ENCODE measurements around the gene HORMAD2. TPM values are rescaled to one million over a fixed set of nuclear protein-coding genes. Genes with fewer than 3 reads are reported as not detected.
"Not testable (repeated sequence)": the region's sequence is repeated elsewhere in the genome, so short reads cannot be mapped to it uniquely, and the experiment has no call there.

Gene HORMAD2
- total RNA-seq, 2 donors from 2014 or later, result not detected

DNA sequence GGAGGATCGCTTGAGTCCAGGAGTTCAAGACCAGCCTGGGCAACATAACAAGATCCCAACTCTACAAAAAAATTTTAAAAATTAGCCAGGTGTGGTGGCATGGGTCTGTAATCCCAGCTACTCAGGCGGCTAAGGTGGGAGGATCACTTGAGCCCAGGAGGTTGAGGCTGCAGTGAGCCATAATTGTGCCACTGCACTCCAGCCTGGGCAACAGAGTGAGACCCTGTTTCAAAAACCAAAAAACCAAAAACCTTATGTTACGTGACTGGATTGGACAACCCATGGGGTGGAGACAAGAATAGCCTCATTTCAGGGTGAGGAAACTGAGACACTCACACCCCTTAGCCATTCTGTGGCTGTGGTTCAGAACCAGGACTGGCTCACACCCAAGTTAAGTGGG, 136.0 kb downstream of the HORMAD2 start:
- intact Hi-C loops (cut with DNase I); ATAC-seq; DNase-seq: not testable (repeated sequence)

DNA sequence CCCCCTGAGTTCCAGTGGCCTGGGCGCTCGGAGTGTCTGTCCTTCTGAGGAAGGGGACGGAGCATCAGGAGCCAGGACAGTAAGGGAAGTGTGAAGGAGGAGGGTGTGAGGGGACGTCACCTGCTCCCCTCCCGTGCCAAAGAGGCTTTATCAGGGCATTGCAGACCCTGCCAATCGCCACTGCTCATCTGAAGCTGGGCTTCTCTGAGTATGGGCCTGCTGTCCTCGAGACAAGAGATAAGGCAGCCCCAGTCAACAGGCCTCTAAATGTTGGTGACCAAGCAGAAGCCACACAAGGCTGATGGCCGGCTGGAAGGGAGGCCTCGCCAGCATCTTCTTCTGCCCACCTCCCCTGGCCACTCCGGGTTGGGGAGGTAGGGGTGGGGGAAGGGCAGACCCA, 136.4 kb downstream of the HORMAD2 start:
- DNase-seq, result no peak
- intact Hi-C loops (cut with DNase I), result no loop called here
- no peak for ATAC-seq

DNA sequence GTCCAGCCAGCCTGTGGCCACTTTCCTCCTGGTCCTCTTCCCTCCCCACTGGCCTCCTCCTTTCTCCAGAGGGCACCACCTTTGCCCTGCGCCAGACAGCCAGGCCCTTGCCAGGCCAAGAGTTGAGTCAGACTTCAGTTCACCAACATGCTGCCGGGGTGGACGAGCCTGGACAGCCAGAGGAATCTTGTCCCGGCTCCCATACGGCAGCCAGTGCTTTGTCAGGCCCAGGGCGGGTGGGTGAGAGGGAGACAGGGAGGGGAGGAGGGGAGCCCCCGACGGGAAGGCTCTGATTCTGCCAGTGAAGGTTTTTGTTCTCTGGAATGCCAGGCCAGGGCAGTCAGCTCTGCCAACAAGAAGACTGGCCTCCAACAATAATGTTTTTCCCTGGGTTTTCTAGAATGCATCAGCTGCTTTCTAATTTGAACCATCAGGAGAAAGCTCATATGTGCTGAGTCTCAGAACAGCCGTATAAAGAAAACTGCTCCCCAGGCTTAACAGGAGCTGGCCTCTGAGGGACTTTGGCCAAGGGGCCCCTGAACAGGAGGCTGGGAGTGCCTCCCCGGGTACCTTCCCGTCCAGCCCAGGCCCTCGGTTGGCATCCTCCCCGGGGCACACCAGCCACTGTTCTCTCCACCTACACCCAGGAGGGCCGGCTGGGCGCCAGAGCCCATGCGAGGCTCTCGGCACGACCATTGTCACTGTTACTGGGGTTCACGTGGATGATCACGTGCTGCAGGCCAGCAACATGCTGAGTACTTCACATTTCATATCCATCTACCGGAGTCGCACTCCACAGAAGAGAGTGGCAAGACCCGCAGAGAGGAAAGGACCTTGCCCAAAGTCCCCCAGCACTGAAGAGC, 137.7 kb downstream of the HORMAD2 start:
- ATAC-seq, result peak; percentile 30 to 32
- intact Hi-C loops (cut with DNase I), result no loop called here
- DNase-seq, result no peak

DNA sequence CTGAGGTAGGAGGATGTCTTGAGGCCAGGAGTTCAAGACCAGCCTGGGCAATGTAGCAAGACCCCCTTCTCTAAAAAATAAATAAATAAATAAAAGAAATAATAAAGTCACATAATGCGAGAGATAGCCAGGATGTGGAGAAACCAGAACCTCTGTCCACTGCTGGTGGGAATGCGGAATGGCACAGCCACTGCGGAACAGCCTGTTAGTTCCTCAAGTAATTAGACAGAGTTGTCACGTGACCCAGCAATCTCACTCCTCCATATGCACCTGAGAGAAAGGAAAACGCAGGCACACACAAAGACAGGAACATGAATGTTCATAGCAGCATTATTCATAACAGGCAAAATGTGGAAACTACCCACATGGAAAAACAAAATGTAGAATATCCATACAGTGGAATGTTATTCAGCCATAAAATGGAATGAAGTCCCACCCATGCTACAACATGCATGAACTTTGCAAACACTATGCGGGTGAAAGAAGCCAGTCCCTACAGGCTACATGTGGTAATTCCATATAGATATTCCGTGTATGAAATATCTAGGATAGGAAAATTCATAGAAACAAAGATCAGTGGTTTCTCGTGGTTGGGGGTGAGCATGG, 138.9 kb downstream of the HORMAD2 start:
- ATAC-seq, result no peak
- intact Hi-C loops (cut with DNase I), result no loop called here
- no peak for DNase-seq

DNA sequence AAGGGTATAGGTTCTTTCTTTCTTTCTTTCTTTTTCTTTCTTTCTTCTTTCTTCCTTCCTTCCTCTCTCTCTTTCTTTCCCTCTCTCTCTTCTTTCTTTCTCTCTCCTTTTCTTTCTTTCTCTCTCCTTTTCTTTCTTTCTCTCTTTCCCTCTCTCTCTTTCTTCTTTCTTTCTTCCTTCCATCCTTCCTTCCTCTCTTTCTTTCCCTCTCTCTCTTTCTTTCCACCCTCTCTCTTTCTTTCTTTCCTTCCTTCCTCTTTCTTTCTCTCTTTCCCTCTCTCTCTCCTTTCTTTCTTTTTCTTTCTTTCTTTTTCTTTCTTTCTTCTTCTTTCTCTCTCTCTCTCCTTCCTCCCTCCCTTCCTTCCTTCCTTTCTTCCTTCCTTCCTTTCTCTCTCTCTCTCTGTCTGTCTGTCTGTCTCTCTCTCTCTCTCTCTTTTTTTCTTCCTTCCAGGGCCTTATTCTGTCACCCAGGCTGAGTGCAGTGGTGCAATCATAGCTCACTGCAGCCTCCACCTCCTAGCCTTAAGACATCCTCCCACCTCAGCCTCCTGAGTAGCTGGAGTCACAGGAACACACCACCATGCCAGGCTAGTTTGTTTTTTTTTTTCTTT, 139.5 kb downstream of the HORMAD2 start:
- intact Hi-C loops (cut with DNase I), result no loop called here
- ATAC-seq (no peak), DNase-seq (no peak)

DNA sequence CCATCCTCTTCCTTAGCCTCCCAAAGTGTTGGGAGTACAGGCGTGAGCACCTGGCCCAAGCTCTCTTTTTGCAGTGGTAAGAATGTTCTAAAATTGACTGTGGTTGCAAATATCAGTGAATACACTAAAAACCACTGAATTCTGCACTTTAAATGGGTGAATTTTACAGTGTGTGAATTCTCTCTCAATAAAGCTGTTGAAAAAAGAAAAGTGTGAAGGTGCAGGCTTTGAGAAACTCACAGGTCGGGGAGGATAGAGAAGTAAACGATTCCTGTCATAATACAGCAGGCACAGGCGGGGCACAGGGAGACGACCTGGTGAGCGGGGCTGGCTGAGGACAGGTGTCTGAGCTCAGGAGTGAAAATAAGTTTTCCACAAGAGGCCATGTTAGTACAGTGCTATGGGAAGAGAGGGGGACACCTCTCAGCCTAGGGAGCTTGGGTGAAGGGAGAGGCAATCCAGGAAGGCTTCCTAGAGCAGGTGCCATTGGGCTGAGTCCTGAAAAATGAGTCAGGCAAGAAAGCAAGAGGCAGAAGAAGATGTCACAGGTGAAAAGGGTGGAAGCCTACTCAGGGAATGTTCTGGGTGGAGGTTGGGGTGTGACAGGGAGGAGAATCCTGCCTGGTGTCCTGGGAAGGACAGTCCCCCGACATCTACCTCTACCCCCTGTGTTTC, 140.2 kb downstream of the HORMAD2 start:
- DNase-seq (no peak), ATAC-seq (no peak)
- intact Hi-C loops (cut with DNase I), result no loop called here

DNA sequence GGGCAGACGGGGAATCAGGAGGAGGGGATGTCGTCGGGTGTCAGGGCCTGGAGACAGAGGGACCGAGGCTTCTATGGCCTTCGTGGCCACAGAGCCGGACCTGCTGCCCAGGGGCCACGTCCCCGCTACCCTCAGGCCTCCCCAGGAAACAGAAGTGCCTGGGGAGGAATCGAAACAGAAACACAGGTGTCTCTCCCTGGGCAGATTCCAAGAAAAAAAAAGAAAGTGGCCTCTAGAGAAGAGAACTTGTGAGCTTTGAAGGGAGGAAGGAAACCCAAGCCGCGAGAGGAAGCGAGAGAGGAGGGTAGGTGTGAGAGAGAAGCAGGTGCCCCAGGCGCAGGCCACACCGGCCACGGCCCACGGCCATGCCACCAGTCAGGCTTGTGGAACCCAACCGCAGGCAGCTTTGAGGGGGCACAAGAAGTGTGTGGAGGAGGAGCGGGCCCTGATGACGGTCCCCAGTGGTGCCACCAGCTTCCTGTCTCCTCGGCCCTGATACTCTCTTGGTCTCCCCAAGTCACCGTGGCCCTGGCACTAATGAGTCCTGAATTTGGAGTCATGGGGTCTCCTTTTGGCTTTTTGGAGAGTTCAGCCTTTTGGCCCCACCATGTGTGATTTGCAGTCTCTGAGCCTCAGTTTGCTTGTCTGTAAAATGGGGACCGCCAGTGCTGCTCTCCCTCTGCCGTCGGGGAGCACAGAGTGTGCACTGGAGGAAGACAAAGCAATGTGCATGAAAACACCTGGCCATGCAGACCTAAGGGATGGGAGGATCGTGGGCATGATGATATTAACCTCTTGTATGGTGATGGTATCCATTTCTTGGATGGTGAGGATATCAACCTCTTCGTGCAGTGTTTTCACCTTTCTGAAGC, 141.1 kb downstream of the HORMAD2 start:
- intact Hi-C loops (cut with DNase I), result no loop called here
- DNase-seq (no peak), ATAC-seq (no peak)

DNA sequence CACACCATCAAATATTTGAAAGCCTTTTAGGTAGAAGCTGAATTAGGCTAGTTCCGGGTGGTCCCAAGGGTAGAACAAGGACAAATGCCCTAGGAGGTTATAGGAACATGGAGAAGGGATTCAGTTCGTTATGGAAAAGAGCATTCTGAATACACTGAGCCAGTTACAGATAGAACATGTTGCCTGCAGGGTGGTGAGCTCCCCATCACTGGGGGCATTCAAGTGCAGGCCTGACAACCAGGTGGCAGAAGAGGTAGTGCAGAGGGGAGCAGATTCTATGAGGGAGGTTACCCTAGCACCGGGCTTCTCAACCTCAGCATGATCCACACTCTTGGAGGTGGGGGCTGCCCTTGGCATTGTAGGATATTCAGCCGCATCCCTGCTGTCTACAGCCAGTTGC, 142.1 kb downstream of the HORMAD2 start:
- intact Hi-C loops (cut with DNase I), result no loop called here
- ATAC-seq (no peak), DNase-seq (no peak)

DNA sequence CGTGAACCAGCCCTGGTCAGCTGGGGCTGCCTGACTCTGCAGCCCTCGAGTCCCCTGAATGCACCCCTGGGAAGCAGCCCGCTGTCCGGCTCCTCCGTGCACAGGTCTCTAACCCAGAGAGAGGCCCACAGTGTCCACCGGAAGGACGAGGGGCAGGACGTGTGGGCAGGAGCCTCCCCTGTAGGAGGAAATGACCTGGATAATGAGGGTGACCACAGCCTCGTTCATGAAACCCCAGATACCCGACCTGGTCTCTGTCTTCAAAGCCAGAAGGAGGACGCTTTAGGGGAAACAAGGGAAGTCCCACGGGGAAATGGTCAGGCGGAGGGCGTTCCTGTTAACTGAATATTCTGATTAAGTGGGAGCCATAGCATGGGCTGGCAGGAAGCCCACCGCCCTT, 143.0 kb downstream of the HORMAD2 start:
- intact Hi-C loops (cut with DNase I), result no loop called here

DNA sequence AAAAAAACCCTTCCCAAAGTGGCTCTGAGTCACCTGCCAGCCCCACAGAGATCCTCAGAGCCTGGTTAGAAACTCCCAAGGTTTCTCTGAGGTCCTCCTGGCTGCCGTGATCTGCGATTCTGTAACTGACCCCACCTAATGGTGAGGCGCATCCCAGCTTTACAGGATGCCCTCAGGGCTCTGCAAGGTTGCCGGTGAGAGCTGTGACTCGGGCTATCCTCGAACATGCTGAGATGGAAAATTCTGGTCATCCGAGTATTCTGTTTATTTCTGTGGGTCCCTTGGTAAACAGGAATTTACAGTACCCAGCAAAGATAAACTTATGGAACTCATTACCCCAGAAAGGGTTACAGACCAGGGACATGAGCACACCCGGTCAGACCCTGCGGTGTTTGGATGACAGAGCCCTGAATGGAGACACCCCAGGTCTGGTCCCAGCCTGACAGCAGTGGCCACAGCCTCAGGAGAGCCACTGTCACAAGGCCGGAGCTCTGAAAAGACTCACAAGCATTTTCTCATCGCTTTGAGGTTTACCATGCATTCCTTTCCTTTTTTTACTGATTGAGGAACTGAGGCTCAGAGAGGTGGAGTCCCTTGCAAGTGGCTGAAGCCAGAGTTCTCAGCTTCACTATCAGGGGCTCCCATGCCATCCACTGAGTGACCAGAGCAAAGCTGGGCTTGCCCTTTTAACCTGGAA, 144.0 kb downstream of the HORMAD2 start:
- DNase-seq, result no peak
- intact Hi-C loops (cut with DNase I), result no loop called here
- ATAC-seq, result no peak

More for the DNA sequence above, 143.0 kb downstream of the HORMAD2 start:
- ATAC-seq (no peak), DNase-seq (no peak)

DNA sequence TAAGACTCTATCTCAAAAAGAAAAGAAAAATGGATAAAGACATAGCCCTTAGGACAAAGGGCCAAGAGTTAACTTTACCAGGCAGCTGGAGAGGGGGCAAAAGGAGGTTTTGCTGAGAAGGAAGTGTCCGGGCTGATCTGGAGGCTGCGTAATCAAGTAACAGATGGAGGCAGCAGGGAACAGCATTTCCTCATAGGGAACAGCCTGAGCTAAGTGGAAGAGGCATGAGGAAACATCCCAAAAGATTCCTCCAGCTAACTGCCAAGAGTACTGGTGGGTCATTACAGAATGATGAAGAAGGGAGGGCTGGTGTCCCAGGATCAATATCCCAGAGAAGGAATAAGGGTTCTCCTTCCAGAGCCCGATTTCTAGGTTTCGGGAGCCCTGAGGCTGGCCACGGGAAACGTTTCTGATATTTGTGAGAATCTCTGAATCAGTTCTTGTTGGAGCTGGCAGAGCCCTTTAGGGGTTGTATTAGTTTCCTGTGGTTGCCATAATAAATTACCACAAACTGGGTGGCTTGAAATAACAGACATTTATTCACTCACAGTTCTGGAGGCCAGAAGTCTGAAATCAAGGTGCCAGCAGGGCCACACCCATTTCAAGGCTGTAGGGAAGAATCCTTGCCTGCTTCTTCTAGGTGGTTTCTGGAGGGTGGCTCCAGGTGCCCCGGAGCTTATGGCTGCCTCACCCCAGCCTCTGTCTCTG, 145.1 kb downstream of the HORMAD2 start:
- intact Hi-C loops (cut with DNase I), result no loop called here
- no peak for ATAC-seq

DNA sequence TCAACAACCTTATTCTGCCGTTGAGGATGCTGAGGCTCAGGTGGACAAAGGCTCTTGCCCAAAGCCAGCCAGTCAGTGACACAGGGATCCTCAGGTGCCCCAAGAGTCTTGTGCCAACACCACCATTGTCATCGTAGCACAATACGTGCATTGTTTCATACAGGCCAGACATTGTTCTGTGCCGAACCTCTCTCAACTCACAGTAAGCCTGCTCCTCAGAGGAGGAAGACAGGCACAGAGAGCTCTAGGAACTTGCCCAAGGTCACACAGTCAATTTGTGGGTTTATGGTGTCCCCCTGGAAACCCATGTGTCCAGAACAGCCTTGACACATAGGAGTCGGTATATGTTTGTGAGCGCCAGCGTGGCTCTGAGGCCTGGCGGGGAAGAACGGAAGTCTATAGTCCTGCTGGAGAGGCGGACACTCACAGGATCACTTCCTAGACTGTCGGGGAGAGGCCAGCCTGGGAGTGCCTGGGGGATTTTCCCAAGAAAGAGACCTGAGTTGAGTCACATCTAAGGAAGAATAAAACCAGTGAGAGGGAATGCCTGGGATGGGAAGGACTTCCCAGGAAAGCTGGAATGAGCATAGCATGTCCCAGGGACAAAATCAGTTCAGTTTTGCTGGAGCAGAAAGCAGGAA, 146.0 kb downstream of the HORMAD2 start:
- ATAC-seq (no peak), DNase-seq (no peak)
- intact Hi-C loops (cut with DNase I), result no loop called here

More for the DNA sequence above, 145.1 kb downstream of the HORMAD2 start:
- DNase-seq, result no peak

Other genes with a start within 250 kb of the HORMAD2 start
- 10 to 100 TPM; 34.6 to 52.6 TPM for gene ASCC2, start 242.2 kb upstream of the HORMAD2 start, total RNA-seq
- 10 to 100 TPM; 29.8 to 34.8 TPM for gene MTMR3, start 197.3 kb upstream of the HORMAD2 start, total RNA-seq
- gene LIF, start 166.3 kb downstream of the HORMAD2 start, total RNA-seq, result 1 to 10 TPM in 1 of 2 donors, under 1 TPM in 1; 0.94 to 7.0 TPM
- gene OSM, start 186.4 kb downstream of the HORMAD2 start, total RNA-seq, result 1 to 10 TPM in 1 of 2 donors, under 1 TPM in 1; 0.56 to 1.4 TPM
- 1 to 10 TPM; 7.4 to 9.4 TPM for gene CASTOR1, start 209.0 kb downstream of the HORMAD2 start, total RNA-seq
- gene TBC1D10A, start 246.5 kb downstream of the HORMAD2 start, total RNA-seq, result 10 to 100 TPM; 11.9 to 12.3 TPM

All from left cardiac atrium (tissue), 4 donors.